NCI-H146 (cell line): Measurements from ENCODE around the gene ECD.

Experiments
- DNase-seq: peaks from one replicate; lab custom pipeline; 2025; lab: John Stamatoyannopoulos, UW

ECD gene

DNA sequence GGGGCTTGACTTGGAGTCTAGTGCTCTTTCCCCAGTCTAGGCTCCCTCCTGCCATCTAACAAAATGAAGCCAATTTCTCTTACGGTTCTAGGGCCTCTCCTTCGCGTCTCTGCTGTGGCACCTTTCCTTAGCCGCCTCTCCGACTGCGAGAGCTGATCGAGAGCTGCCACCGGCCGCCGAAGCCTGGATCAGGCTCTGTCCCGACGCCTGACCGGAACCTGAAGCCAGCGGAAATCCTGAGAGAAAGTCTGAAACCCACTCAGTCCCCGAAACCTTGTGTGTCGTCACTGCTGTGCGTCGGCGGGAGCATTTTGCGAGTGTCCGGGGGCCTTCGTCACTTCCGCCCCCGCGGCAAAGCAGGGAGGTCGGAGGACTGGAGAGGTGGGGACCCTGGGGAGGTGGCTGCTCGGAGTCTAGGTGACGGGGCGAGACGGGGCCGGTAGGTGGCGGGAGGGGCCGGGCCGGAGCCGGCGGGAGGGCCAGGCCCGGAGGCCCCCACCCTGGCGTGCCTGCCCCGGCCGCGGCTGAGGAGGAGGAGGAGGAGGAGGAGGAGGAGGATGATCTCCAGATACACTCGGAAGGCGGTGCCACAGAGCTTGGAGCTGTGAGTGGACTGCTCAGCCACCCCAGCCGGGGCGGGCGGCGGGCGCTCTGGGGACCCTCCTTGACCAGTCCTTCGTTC, at the start of gene ECD, which contains the start of gene FAM149B1:
TSS of gene ECD (minus strand) at position 226 of the 682 bp plus-strand sequence. CDS start 4,071 bp downstream, outside the sequence.
TSS of gene FAM149B1 (plus strand) at position 337 of the 682 bp plus-strand sequence. CDS start at position 558, 221 bp downstream.
- DNase-seq = peak; percentile 95

DNA sequence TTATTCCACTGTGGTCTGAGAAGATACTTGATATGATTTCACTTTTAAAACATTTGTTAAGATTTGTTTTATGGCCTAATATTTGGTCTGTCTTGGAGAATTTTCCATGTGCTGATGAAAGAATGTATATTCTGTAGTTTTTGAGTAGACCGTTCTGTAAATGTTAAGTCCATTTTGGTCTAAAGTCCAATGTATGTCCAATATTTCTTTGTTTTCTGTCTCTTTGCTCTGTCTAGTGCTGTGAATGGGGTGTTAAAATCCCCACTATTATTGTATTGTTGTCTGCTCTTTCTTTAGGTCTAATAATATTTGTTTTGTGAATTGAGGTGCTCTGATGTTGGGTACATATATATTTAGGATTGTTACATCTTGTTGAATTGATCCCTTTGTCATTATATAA, 47.9 kb upstream of the ECD start:
- no peak for DNase-seq

DNA sequence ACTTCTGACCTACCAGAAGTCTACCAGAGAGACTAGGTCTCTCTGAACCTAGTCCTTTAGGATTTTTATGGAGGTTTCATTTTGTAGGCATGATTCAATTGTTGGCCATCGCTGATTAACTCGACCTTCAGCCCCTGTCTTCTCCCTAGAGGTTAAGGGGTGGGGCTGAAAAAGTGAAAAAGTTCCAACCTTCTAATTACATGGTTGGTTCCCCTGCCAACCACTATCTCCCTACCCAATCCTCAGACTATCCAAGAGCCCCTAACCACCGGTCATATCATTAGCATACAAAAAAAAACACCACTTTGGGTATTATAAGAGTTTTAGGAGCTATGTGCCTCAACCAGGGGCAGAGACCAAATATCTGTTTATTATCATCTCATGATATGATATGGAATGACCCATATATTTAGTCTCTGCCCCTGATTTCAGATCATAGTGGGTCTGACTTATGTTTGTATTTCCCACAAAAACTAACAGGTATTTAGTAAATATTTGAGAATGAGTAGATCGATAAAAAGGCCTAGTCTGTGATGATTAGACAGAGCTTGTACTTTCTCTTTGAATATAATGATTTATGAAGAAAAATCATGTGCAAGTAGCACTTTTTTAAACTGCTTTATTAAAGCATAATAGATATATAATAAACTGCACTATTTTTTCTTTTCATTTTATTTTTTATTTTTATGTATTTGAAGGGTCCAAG, 43.5 kb upstream of the ECD start:
- no peak for DNase-seq

DNA sequence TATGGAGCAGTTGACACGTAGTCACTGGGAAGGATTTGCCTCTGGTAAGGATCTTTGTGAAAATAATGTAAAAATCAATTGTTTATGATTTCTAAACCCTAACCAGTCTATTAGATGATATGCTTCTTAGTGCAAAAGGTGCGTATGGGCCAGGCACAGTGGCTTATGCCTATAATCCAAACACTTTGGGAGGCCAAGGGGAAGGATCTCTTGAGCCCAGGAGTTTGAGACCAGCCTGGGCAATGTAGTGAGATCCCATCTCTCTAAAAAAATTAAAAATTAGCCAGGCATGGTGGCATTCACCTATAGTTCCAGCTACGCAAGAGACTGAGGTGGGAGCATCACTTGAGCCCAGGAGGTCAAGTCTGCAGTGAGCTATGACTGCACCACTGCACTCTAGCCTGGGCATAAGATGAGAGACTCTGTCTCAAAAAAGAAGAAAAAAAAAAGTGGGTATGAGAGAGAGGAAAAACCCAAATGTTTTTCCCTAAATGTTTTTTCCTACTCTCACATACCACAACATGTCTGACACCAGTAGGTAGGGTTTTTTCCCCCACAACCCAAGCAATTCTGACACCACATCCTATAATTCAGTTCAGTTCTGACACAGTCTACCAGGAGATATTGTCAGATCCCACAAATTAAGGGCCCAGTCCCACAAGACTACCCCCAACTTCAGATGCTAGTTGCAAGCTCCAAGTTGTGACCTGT, 42.7 kb upstream of the ECD start:
- DNase-seq = no peak

DNA sequence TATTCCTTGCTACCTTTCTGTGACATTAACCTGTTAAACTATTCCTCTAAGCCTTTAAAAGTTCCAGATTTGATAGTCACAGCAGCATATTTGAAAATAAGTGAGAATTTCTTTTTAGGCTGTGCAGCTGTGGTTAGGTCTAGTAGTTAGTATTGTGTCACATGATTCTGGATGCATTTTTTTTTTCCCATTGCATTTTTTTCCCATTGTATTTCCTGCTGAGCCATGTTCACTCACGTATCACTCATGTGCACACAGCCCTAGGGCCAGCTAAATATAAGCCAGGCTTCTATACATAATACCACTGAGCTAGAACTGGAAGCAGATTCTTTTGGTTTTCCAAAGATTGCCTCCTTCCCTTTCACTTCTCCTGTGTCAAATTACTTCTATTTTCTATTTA, 41.9 kb upstream of the ECD start:
- DNase-seq = no peak

DNA sequence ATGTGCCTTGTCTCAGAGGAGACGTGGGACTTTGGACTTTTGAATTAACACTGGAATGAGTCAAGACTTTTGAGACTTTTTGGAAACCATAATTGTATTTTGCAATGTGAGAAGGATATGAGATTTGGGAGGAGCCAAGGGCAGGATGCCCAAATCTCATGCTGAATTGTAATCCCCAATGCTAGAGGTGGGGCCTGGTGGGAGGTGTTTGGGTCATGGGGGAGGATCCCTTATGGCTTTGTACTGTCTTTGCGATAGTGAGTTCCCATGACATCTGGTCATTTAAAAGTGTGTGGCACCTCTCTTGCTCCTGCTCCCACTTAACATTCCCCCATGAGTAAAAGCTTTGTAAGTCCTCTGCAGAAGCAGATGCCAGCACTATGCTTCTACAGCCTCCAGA, 40.1 kb upstream of the ECD start:
- DNase-seq = no peak

DNA sequence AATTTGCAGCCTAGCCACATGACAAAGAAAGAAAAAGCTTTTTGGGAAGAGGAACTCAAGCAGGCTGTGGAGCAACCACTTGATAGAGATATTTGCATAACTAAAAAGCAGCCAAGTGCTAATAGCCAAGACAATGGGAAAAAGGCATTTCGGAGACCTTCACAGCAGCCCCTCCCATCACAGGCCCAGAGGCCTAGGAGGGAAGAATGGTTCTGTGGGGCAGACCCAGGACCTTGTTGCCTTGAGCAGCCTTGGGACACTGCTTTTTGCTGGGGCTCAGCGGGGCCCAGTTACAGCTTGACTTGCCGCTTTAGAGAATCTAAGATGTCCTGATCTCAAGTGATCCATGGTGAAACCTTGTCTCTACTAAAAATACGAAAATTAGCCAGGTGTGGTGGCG, 38.6 kb upstream of the ECD start:
- no peak for DNase-seq

DNA sequence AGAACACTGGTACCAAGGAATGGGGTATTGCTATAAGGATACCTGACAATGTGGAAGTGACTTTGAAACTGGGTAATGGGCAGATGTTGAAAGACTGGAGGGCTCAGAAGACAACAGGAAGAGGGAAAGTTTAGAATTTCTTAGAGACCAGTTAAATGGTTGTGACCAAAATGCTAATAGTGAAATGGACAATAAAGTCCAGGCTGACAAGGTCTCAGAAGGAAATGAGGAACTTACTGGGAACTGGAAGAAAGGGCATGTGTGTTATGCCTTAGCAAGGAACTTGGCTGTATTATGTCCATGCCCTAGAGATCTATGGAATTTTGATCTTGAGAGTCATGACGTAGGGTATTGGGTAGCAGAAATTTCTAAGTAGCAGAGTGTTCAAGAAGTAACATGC, 38.1 kb upstream of the ECD start:
- no peak for DNase-seq

DNA sequence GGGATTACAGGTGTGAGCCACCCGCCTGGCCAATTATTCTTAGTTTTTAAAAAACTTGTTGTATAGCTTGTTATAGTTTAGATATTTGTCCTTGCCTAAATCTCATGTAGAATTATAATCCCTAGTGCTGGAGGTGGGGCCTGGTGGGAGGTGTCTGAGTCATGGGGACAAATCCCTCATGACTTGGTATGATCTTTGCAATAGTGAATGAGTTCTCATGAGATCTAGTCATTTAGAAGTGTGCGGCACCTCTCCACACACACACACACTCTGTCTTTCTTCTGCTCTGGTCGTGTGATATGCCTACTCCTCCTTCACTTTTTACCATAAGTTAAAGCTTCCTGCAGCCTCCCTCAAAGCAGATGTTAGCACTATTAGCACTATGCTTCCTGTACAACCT, 37.3 kb upstream of the ECD start:
- no peak for DNase-seq

DNA sequence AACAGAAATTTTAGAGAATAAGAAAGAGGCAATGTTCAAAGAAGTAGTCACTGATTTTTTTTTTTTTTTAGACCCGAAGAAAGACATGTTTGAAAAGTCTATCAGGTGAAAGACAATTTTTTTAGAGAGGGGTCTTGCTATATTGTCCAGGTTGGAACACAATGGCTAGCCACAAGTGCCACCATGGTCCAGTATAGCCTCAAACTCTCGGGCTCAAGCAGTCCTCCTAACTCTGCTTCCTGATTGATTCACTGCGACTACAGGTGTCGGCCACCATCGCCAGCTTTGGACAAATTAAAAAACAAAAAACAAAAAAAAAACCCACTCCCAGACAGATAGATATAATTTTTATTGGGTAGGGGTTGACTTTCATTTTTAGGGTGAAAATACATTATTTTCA, 22.4 kb upstream of the ECD start:
- no peak for DNase-seq

DNA sequence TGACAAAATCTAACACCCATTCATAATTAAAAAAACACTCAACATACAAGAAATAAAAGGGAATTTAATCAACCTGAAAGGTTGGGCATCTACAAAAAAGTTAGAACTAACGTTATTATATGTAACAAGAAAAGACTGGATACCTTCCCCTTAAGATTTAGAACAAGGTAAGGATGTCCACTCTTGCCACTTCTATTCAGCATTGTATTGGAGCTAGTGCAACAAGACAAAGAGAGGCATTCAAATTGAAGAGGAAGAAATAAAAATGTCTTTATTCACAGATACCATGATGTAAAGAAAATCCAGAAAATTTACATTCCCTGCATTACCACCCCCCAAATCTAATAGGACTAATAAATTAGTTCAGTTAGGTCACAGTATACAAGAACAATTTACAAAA, 18.5 kb upstream of the ECD start:
- DNase-seq = no peak

DNA sequence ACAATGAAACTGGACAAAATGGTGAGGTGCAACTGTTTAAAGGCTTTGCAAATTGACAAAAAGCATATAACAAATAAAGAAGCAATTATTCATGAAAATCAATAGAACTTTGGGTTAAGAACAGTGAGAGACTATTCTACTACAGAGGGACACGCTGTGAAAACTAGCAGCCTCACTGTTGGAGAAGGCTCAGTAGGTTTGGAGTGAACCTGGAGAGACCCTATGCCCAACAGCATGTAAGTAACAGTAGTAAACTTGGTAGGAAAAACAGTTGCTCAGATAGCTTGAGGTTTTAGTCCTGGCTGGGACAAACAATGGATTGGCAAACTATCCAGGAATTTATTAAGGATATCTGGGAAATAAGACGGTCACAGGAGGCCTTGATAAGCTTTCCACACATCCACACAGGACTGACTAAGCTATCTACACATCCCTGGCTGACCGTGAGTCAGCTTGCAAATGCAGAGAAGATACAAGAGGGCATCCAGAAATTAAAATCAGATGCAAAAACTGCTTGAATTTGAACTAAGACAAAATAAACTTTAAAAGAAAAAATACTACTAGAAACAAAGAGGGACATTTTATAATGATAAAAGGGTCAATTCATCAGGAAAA, 16.0 kb upstream of the ECD start:
- DNase-seq = no peak

DNA sequence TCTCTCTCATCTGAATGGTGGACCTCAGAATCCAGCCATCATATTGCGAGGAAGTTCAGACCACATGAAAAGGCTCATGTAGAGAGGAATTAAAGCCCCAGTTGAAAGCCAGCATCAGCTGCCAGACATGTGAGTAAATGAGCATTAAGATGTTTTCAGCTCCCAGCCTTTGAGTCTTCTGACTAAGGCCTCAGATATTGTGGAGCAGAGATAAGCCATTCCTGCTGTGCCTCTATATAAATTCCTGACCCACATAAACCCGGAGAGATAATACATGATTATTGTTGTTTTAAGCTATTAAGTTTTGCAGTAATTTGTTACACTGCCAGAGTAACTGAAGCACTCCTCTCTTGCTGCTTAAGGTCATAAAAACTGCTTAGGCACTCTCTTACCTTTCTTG, 14.8 kb upstream of the ECD start:
- DNase-seq = no peak

DNA sequence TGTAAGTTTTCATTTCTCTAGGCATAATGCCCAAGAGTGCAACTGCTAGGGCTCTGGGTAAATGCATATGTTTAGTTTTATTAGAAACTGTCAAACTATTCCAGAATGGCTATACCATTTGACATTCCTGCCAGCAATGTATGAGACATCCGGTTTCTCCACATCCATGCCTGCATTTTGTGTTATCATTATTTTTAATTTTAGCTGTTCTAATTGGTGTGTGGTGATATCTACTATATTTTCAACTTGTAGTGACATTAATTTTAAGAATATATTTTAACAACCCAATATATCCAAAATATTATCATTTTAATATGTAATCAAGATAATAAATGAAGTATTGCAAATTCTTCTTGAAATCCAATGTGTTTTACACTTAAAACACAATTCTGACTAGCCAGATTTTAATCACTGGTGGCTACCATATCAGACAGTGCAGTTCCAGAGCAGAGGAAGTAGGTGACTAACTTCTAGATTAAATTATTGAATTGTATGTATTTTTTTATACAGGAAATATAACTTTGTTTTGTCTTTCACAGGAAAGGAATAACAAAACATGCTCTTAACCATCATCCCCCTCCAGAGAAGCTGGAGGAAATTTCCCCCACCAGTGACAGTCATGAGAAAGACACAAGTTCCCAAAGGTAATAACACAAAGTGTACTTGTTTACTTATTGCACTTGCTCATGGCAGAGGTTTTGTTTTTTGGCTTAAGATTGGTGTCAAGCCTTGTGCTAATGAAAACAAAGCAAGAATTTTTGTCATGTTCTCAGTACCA, 6.5 kb upstream of the ECD start:
- no peak for DNase-seq

DNA sequence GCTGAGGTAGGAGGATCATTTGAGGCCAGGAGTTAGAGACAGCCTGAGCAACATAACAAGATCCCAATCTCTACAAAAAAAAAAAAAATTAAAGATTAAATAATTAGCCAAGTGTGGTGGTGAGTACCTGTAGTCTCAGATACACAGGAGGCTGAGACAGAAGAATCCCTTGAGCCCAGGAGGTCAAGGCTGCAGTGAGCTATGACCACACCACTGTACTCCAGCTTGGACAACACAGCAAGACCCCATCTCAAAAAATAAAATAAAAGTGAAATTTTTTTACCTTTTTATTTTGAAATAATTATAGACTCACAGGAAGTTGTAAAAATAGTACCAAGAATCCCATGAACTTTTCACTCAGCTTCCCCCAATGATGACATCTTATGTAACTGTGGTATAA, 5.1 kb upstream of the ECD start:
- no peak for DNase-seq

DNA sequence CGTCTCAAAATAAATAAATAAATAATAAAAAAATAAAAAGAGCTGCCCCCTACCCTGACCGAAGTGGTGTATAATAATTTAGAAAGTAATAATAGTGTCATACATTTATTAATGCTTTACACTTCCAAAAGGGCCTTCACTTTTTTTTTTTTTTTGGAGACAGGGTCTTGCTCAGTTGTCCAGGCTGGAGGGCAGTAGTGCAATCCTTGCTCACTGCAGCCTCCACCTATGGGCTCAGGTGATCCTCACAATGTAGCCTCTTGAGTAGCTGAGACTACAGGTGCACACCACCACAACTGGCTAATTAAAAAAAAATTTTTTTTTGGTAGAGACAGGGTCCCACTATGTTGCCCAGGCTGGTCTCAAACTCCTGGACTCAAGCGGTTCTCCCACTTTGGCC, 1.5 kb upstream of the ECD start:
- DNase-seq = no peak

DNA sequence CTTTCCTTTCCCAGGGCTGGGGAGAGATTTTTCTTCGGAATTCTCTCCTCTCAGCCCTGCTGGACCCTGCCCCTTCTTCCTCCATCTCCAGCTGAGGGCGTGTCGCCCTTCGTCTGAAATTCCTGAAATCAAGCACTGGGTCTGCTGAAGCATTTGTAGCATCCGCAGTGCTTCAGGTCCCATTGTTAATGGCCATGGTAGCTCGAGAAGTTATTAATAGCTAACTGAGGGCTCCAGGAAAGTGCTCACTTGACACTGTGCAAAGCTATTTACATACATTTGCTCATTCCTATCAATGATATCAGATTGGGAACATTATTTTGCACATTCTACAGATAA, 626 bp upstream of the ECD start:
- peak; percentile 83 for DNase-seq

DNA sequence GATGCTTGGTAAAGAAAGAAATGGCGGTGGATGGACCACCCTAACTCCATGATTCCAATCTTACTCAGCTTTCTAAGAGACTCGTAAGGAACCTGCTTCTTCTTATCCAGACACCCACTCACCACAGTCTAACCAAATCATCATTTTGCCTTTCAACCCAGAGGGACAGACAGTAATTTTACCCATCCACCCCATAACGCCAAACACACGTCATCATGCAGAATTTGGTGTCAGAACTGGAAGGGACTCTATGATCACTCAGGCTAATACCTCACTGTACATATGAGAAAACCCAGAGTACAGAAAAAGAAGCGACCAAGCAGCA, 388 bp downstream of the ECD start:
- DNase-seq = peak; percentile 24

DNA sequence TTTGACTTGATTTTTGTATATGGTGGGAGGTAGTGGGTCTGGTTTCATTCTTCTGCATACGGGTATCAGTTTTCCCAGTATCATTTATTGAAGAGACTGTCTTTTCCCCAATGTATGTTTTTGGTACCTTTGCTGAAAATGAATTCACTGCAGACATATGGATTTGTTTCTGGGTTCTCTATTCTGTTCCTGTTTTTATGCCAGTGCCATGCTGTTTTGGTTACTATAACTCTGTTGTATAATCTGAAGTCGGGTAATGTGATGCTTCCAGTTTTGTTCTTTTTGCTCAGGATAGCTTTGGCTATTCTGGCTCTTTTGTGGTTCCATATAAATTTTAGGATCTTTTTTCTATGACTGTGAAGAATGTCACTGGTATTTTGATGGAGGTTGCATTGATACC, 836 bp downstream of the ECD start:
- no peak for DNase-seq

DNA sequence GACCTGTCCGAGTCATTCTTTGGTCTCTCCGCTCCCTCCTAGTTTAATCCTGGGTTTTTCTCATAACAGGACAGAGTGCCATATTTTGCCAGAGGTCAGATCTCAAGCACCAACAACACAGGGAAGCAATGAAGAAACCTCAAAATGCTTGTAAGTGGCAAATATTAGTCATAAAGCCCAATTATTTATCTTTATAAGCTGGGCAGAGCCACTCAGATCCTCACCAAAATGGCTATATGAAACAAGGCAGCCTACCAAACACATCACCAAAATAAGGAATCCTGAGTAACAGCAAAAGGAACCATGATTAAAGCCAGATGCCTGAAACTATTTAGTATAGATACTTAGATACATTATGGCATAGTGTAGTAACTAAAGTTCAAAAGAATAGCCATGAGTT, 4.7 kb downstream of the ECD start:
- DNase-seq = no peak

DNA sequence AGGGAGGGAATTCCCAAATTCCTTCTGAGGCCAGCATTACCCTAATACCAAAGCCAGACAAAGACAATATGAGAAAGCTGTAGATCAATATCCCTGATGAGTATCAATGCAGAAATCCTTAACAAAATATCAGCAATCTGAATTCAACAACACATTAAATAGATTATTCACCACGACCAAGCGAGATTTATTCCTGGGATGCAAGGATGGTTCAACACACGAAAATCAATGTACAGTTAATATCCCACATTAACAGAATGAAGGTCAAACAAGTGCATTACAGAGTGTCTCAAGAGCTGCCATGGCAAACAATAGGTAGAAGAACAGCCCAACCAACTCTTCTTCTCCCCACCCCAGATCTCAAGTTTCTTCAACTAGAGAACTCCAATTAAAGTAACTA, 6.1 kb downstream of the ECD start:
- no peak for DNase-seq

DNA sequence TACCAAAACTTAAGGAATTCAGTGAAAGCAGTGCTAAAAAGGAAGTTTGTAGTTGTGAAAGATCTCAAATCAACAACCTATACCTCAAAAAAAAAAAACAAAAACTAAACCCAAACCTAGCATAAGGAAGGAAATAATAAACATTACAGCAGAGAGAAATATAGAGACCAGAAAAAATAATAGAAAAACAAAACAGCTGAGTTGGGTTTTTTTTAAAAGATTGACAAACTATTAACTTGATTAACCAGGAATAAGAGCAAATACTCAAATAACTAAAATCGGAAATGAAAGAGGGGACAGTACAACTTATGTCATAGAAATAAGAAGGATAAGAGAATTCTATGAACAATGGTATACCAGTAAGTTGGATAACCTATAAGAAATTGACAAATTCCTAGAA, 6.7 kb downstream of the ECD start:
- no peak for DNase-seq
